ENCODE data around the gene SVOPL. TPM values are rescaled to one million over a fixed set of nuclear protein-coding genes. Genes with fewer than 3 reads are reported as not detected.

SVOPL gene
- total and polyA plus RNA-seq, 10 of the 15 experiments (the other 5 are each of a cell fraction or from before 2014, with no cell fraction given): 0.15 TPM; not detected in 9

DNA sequence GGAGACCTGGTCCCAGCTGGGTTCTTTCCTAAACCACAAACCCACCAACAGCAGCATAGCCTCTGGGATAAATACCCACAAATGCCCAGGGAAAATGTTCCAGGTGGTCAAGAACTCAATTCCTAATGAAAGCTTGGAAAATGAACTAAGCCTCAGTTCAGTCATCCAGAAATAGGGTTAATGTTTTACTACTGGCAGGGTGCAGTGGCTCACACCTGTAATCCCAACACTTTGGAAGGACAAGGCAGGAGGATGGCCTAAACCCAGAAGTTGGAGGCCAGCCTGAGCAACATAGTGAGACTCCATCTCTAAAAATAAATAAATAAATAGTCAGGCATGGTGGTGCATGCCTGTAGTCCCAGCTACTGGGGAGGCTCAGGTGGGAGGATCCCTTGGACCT is 82.2 kb downstream of the SVOPL start:
- Histone ChIP-seq H3K79me2 (ENCODE audit: control insufficient read depth, insufficient read depth, low read length) (no peaks in the 10 kb centered on the region), H2AFZ (ENCODE audit: control insufficient read depth, low read depth, low read length) (no peak overlapping the region), H3K4me1 (ENCODE audit: control insufficient read depth, insufficient read depth, low read length) (no peaks in the 10 kb centered on the region), H3K9ac (ENCODE audit: control insufficient read depth, insufficient read depth, low read length) (no peak overlapping the region), H3K9me3 (replicated peaks; ENCODE audit: control insufficient read depth, insufficient read depth, low read length) (no peaks in the 10 kb centered on the region), H3K4me2 (ENCODE audit: control insufficient read depth, insufficient read depth) (no peak overlapping the region), H3K36me3 (ENCODE audit: control insufficient read depth in 2 of 2, insufficient read depth in 2 of 2, low read length in 1 of 2) (no peaks in the 10 kb centered on the region), H4K20me1 (ENCODE audit: control insufficient read depth, insufficient read depth) (no peaks in the 10 kb centered on the region), H3K4me3 (no peak overlapping the region), H3K27ac (ENCODE audit: control insufficient read depth, insufficient read depth) (no peak overlapping the region), H3K27me3 (replicated peaks in 1 of 2; ENCODE audit: control insufficient read depth in 2 of 2, insufficient read depth in 2 of 2, low read length in 1 of 2) (no peaks in the 10 kb centered on the region)
- DNase-seq (ENCODE audit: low read depth, low spot score): no peak
- intact Hi-C loops (cut with micrococcal nuclease; ENCODE audit: unreplicated experiment): no loop called here
- POLR2A ChIA-PET: no interaction called here
- no peak for FAIRE-seq
- no TSS peak for BruUV-seq (replicated peaks)
- in situ Hi-C loops (cut with MboI): no loop called here
- CTCF ChIA-PET: no interaction called here
- TF ChIP-seq SIN3A (IDR thresholded peaks at IDR 0.05; ENCODE audit: low read depth, low read length) (no peak), STAT3 (IDR thresholded peaks at IDR 0.05; ENCODE audit: low read depth, low read length) (no peak), SP1 (IDR thresholded peaks at IDR 0.05; ENCODE audit: low read depth, low read length) (no peak), SKIL (IDR thresholded peaks at IDR 0.05; ENCODE audit: low read depth, poor library complexity, severe bottlenecking) (no peak), NFIC (IDR thresholded peaks at IDR 0.05; ENCODE audit: low read depth, low read length) (no peak), BCL3 (IDR thresholded peaks at IDR 0.05; ENCODE audit: borderline replicate concordance, insufficient read depth, low read depth, low read length, poor library complexity, severe bottlenecking) (no peak), NR2F1 (conservative IDR thresholded peaks at IDR 0.05) (no peak), SMAD5 (IDR thresholded peaks at IDR 0.05; ENCODE audit: low read depth) (no peak), EZH2 (IDR thresholded peaks at IDR 0.05; ENCODE audit: borderline replicate concordance, control insufficient read depth, low read depth, low read length) (no peak), IKZF1 (conservative IDR thresholded peaks at IDR 0.05) (no peak), FOXK2 (IDR thresholded peaks at IDR 0.05) (no peak), ELK1 (IDR thresholded peaks at IDR 0.05; ENCODE audit: low read depth, low read length) (no peak), HDAC2 (IDR thresholded peaks at IDR 0.05) (no peak), SUZ12 (IDR thresholded peaks at IDR 0.05; ENCODE audit: unreplicated experiment) (no peak), HCFC1 (IDR thresholded peaks at IDR 0.05; ENCODE audit: low read length) (no peak), STAT1 (conservative IDR thresholded peaks at IDR 0.05) (no peak)
- TF ChIP-seq, protein P1, sequence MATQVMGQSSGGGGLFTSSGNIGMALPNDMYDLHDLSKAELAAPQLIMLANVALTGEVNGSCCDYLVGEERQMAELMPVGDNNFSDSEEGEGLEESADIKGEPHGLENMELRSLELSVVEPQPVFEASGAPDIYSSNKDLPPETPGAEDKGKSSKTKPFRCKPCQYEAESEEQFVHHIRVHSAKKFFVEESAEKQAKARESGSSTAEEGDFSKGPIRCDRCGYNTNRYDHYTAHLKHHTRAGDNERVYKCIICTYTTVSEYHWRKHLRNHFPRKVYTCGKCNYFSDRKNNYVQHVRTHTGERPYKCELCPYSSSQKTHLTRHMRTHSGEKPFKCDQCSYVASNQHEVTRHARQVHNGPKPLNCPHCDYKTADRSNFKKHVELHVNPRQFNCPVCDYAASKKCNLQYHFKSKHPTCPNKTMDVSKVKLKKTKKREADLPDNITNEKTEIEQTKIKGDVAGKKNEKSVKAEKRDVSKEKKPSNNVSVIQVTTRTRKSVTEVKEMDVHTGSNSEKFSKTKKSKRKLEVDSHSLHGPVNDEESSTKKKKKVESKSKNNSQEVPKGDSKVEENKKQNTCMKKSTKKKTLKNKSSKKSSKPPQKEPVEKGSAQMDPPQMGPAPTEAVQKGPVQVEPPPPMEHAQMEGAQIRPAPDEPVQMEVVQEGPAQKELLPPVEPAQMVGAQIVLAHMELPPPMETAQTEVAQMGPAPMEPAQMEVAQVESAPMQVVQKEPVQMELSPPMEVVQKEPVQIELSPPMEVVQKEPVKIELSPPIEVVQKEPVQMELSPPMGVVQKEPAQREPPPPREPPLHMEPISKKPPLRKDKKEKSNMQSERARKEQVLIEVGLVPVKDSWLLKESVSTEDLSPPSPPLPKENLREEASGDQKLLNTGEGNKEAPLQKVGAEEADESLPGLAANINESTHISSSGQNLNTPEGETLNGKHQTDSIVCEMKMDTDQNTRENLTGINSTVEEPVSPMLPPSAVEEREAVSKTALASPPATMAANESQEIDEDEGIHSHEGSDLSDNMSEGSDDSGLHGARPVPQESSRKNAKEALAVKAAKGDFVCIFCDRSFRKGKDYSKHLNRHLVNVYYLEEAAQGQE (IDR thresholded peaks at IDR 0.05; ENCODE audit: low read depth, low read length): no peak
- TF ChIP-seq, protein P2, sequence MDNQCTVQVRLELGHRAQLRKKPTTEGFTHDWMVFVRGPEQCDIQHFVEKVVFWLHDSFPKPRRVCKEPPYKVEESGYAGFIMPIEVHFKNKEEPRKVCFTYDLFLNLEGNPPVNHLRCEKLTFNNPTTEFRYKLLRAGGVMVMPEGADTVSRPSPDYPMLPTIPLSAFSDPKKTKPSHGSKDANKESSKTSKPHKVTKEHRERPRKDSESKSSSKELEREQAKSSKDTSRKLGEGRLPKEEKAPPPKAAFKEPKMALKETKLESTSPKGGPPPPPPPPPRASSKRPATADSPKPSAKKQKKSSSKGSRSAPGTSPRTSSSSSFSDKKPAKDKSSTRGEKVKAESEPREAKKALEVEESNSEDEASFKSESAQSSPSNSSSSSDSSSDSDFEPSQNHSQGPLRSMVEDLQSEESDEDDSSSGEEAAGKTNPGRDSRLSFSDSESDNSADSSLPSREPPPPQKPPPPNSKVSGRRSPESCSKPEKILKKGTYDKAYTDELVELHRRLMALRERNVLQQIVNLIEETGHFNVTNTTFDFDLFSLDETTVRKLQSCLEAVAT (IDR thresholded peaks at IDR 0.05): no peak
- ATAC-seq: no peak
- SMC1A ChIA-PET (ENCODE audit: uncharacterized antibody, unreplicated experiment): no interaction called here
- RAD21 ChIA-PET (ENCODE audit: unreplicated experiment): no interaction called here
